PFSK-1 (cell line): ENCODE data around the gene PRKACA.

Source experiments
- SIN3A ChIP-seq: IDR thresholded peaks from 2 replicates; pipeline ENCODE4 v1.6.1; 2012; ENCODE audit warnings: mild to moderate bottlenecking, low read length, moderate library complexity, borderline replicate concordance; ENCODE audit not compliant: insufficient read depth
- TAF1 ChIP-seq: IDR thresholded peaks from 2 replicates; pipeline ENCODE4 v1.6.1; 2012; ENCODE audit warnings: low read length, control low read depth, borderline replicate concordance; ENCODE audit not compliant: insufficient read depth
- TF ChIP-seq, protein P1 (sequence below), 2 experiments: IDR thresholded peaks; 2 replicates each; pipeline versions ENCODE4 v1.6.1 to v1.8.0; 2011 to 2012; ENCODE audit warnings: low read depth in 2 of 2, low read length in 2 of 2, control low read depth in 1 of 2, inconsistent platforms in 1 of 2, mild to moderate bottlenecking in 1 of 2, moderate library complexity in 1 of 2; ENCODE audit not compliant: insufficient read depth in 1 of 2

DNA sequence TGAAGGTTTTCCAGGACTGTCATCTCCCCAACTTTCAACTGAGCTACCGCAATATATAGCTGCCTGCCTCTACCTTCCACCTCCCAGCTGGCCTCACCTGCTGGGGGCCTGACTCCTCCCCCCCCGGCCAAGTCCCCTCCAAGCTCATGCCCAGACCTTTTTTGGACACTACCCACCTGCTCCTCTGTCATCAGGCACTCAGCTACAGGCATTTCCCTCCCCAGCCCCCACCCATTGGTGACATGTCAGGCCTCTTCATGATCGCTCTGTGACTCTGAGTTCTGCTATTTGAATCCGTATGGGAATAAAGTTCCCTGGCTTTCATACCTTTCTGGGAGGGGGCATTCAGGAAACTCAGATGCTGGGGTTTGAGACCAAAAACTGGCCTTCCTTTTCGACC lies 1.8 kb downstream of the PRKACA start:
- TF ChIP-seq, protein P1, sequence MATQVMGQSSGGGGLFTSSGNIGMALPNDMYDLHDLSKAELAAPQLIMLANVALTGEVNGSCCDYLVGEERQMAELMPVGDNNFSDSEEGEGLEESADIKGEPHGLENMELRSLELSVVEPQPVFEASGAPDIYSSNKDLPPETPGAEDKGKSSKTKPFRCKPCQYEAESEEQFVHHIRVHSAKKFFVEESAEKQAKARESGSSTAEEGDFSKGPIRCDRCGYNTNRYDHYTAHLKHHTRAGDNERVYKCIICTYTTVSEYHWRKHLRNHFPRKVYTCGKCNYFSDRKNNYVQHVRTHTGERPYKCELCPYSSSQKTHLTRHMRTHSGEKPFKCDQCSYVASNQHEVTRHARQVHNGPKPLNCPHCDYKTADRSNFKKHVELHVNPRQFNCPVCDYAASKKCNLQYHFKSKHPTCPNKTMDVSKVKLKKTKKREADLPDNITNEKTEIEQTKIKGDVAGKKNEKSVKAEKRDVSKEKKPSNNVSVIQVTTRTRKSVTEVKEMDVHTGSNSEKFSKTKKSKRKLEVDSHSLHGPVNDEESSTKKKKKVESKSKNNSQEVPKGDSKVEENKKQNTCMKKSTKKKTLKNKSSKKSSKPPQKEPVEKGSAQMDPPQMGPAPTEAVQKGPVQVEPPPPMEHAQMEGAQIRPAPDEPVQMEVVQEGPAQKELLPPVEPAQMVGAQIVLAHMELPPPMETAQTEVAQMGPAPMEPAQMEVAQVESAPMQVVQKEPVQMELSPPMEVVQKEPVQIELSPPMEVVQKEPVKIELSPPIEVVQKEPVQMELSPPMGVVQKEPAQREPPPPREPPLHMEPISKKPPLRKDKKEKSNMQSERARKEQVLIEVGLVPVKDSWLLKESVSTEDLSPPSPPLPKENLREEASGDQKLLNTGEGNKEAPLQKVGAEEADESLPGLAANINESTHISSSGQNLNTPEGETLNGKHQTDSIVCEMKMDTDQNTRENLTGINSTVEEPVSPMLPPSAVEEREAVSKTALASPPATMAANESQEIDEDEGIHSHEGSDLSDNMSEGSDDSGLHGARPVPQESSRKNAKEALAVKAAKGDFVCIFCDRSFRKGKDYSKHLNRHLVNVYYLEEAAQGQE (IDR thresholded peaks at IDR 0.05; ENCODE audit: insufficient read depth in 1 of 2, low read depth in 2 of 2, low read length in 2 of 2) = no peak
- TF ChIP-seq SIN3A (no peak), TAF1 (no peak)
